GM18951 (cell line): ENCODE results near the gene TMEM225.
"Not testable (repeated sequence)": the region's sequence is repeated elsewhere in the genome, so short reads cannot be mapped to it uniquely, and the experiment has no call there.

Experiments
- POLR2A ChIP-seq: IDR thresholded peaks from 4 replicates; pipeline ENCODE4 v1.6.1; 2011; ENCODE audit warnings: mild to moderate bottlenecking; ENCODE audit not compliant: insufficient read length, insufficient read depth; ENCODE audit errors: extremely low read depth
- in situ Hi-C: fragments of 300-500 bp; cut with MboI; formaldehyde crosslinking; loops from one replicate; pipeline ENCODE4 v1.12.0; 2022; ENCODE audit warnings: low sequenced_read_pairs, mixed read lengths, inconsistent platforms; ENCODE audit not compliant: unreplicated experiment

TMEM225 gene

GRCh38 chr11:123885570-123885969 is at the start of gene TMEM225:
Gene TMEM225 (minus strand): TSS chr11:123885670. CDS start chr11:123885425, 245 bp downstream.
- in situ Hi-C loops: no loop called here
- no peak for TF ChIP-seq POLR2A

- in situ Hi-C loops: no loop called here
- no peak for TF ChIP-seq POLR2A
Observed at GRCh38 chr11:123924027-123924426, 38.6 kb upstream of the TMEM225 start.

GRCh38 chr11:123920943-123921342 is 35.5 kb upstream of the TMEM225 start:
- in situ Hi-C loops: no loop called here
- TF ChIP-seq POLR2A: no peak

DNA sequence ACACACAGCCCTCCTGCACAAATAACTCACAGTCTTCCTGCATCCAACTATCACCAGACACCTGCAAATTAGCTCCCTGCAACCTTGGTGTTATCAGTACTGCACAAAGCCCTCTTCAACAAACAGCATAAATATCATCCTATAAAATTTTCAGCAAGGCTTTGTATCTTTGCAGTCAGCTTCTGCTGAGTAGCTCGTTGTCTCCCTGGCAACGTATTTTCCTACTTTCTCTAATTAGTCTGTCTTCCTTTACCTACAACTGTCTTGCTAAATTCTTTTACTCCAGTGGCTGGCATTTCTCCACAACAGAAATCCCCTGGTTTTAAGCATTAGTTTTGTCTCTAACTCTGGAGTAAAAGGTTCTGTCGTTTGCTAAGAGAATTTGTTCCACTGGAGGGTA is 20.4 kb upstream of the TMEM225 start:
- in situ Hi-C loops: no loop called here
- no peak for TF ChIP-seq POLR2A

GRCh38 chr11:123904932-123905331 is 19.5 kb upstream of the TMEM225 start:
- no peak for TF ChIP-seq POLR2A
- in situ Hi-C loops: no loop called here

DNA sequence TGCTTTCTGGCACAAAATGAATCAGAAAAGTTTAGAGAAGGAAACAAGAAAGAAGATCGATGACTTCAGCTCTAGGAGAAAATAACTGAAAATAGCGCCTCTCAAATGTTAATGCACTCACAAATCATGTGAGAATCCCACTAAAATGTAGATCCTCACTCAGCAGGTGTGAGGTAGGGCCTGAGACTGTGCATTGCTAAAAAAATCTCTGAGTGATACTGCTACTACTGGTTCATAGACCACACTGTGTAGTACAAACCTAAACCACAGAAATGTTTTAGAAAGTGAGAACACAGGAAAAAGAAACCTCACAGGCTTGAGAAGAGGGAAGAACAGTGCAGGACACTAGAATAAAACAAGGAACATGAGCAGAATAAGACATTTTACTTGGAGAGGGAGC is 18.5 kb upstream of the TMEM225 start:
- no peak for TF ChIP-seq POLR2A
- in situ Hi-C loops: no loop called here

GRCh38 chr11:123901867-123902266 is 16.4 kb upstream of the TMEM225 start, which contains the start of gene OR8D4:
Gene OR8D4 (plus strand): TSS chr11:123902167. CDS start chr11:123906432, 4,265 bp downstream.
- TF ChIP-seq POLR2A: no peak
- in situ Hi-C loops: no loop called here

DNA sequence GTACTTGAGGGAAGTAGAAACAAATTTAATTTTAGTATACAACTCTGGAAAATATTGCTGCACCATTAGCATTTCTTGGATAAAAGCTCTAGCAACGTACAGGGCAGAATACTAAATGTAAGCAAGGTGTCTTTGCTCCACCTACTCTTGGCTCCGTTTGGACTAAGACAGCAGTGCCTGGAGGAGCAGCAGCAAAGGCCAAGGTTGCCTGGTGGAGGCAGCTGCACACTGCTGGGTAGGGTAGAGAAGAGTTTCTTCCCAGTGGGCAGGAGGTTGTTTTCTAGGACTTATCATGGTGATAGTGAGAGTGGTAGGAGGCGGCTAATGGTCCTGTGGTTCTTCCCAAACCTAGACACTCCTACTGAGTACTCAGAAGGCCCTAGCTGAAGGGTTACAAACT is 14.3 kb upstream of the TMEM225 start:
- TF ChIP-seq POLR2A: no peak
- in situ Hi-C loops: no loop called here

DNA sequence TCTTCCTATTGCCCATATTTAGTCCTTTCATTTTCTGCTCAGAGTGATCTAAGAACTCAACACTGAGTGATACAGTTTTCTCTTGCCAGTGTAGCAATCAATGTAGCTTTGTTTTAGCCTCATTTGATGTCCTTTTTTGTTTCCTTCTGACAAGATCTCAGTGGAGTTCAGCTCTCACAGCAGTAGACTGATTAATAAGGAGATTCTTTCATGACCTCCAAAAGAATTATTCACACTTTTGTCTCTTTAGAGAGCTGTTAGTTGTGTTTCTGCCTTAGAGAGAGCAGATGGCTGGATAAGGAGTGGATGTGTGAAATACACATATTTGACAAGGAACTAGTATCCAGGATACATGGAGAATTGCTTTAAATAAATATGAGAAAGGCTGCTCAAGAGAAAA is 6.6 kb upstream of the TMEM225 start:
- in situ Hi-C loops: no loop called here
- TF ChIP-seq POLR2A: no peak

- no peak for TF ChIP-seq POLR2A
- in situ Hi-C loops: no loop called here
Observed at GRCh38 chr11:123880912-123881311, 4.6 kb downstream of the TMEM225 start.

DNA sequence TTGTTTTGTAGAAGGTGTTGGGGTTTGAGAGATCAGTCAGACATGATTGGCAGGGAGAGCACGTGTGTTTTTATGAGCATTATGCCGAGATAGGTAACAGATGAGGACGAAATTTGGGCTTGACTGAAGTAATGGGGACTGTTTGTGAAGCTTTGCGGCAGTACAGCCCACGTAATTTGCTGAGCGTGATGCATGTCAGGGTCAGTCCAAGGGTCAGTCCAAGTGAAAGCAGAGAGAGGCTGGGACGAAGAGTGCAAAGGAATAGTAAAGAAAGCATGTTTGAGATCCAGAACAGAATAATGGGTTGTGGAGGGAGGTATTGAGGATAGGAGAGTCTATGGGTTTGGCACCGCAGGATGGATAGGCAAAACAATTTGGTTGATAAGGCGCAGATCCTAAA is 17.7 kb downstream of the TMEM225 start:
- in situ Hi-C loops: not testable (repeated sequence)

- in situ Hi-C loops: not testable (repeated sequence)
Observed at GRCh38 chr11:123865293-123865692, 20.2 kb downstream of the TMEM225 start.

DNA sequence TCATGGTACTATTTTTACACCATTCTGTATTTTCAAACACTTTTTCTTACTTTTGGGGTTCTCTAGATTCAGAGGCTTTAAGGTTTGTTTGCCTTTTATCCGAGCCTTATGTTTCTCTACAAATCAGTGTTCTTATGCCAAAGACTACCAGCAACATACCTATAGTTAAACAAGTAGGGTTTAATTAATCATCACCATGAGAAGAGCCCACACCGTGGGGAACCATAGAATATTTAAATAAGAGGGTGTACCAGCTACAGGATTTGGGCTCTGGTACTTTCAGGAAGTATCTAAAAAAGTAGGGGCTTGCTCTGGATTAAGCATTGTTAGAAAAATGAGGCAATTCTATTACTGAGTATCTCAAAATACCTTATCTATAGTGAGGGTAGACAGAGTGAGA is 25.7 kb downstream of the TMEM225 start:
- in situ Hi-C loops: no loop called here
- TF ChIP-seq POLR2A: no peak

DNA sequence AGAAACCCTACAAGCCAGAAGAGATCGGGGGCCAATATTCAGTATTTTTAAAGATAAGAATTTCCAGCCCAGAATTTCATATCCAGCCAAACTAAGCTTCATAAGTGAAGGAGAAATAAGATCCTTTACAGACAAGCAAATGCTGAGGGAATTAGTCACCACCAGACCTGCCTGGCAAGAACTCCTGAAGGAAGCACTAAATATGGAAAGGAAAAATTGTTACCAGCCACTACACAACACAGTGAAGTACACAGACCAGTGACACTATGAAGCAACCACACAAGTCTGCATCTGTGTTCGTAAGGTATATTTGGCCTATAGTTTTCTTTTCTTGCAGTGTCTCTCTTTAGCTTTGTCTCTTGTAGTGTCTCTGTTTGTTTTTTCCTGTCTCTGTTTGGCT is 29.0 kb downstream of the TMEM225 start:
- no peak for TF ChIP-seq POLR2A
- in situ Hi-C loops: no loop called here

DNA sequence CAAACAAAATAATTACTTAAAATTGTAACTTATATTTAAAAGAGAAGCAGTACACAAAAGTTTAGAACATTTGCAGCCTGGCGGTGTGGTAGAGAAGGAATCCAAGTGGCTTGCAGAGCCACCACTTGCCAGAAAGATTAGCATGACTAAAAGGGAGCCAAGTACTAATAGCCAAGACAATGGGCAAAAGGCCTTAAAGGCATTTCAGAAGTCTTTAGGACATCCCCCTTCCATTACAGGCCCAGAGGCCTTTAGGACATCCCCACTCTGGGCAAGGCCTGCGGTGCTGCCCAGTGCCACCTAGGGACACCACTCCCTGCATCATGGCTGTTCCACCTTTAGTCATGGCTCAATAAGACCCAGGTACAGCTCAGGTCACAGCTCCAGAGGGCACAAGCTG is 32.4 kb downstream of the TMEM225 start:
- in situ Hi-C loops: no loop called here
- TF ChIP-seq POLR2A: no peak
